ENCODE data around the gene KAZN.

KAZN gene

DNA sequence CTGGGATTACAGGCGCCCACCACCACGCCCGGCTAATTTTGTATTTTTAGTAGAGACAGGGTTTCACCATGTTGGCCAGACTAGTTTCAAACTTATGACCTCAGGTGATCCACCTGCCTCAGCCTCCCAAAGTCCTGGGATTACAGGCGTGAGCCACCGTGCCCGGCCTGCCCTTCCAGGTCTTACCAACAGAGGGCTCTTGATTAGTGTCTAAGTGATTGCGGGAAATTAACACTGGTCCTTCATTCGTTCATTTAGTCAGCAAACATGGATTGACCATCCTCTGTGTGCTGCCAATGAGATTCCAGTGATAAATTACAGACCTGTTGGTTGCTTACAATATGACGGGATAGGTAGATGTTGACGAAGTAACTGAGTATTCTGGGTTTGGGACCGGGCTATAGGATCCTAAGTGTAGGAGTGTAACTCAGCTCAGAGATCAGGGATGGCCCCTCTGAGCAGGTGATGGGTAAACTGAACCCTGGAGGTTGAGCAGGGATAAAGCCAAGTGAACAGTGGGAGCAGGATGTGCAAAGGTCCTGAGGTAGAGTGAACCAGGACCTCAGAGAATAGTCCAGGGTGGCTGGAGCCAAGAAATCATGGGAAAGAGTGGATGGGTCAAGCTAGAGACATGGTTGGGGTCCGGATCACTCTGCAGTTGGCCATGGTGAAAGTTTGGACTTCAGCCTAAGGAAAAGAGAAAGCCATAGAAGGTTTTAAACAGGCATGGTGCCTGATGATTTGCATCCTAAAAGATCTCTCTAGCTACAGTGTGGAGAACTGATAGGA, 171.2 kb downstream of the KAZN start:
- DNase-seq (ENCODE audit: low read depth) = no peak

DNA sequence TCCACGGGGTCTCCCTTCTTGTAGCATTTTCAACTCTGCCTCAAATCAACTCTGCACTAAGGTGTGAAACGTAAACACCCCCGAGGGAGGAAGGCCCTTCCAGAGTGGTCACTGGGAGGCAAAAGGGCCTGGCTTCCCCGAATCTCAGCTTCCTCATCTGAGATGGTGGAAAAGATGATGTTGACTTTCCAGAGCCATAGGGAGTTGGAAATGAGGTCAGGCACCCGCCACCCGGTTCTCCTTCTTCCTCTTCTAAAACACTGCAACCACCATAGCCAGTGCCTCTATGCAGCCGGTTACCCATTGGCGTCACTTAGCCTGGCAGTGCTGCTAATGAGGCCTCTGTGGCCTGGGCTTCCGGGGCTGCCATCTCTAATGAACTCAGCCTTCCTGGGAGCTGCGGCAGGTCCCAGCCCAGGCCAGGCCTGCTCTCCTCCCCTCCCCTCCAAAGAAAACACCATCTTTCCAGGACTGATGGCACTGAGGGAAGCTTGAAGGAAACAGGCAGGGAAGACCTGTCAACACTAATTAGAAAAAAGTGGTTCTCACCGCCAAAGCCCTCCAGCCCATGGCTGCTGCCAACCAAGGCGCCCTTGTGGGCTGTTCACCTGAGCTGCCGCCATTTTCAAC, 175.0 kb downstream of the KAZN start:
- no peak for DNase-seq (ENCODE audit: low read depth)

DNA sequence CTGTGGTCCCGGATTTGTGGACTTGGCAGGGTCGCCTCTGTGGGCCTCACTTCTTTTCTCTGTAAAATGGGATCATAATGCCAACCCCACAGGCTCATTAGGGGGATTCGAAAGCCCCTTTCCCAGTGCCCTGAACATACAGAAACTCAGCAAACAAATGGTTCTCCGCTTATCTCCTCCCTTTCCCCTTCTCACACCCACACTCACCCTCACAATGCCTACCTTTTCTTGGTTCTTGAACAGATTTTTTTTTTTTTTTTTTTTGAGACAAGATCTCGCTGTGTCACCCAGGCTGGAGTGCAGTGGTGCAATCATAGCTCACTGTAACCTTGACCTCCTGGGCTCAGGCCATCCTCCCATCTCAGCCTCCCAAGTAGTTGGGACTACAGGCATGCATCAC, 175.7 kb downstream of the KAZN start:
- no peak for DNase-seq (ENCODE audit: low read depth)

DNA sequence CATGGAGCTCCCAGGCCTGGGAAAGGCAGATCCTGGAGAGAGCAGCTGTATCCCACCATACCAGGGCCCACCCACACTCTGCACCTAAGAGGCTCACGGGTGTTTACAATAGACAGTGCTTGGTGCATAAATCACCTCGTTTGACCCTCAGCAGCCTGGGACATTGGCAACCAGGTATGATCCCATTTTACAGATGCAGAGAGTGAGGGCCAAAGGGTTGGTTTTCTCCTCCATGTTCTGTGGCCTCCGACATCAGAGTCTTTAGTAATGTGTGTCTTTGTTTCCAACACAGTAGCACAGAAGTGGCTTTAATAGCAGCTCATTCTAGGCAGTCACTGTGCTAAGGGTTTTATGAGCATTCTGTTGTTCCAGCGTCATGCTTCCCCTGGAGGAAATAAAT, 176.5 kb downstream of the KAZN start:
- DNase-seq (ENCODE audit: low read depth) = no peak

DNA sequence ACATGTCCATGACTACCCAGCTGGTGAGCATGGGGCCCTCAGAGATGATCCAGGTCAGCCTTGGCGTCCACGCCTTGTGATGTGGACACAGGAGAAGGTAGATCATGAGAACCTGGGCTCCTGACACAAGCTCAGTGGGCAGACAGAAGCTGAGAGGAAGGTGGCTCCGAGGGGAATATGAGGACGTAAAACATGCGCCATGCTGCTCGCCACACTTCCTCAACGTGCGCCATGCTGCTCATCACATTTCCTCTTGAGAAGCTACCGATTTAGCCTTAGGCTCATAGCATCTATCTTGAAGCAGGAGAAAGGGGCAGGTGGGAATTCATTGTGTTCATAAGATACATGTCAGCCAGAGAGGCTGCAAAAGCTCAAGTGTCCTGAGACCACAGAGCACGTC, 176.9 kb downstream of the KAZN start:
- DNase-seq (ENCODE audit: low read depth) = no peak

DNA sequence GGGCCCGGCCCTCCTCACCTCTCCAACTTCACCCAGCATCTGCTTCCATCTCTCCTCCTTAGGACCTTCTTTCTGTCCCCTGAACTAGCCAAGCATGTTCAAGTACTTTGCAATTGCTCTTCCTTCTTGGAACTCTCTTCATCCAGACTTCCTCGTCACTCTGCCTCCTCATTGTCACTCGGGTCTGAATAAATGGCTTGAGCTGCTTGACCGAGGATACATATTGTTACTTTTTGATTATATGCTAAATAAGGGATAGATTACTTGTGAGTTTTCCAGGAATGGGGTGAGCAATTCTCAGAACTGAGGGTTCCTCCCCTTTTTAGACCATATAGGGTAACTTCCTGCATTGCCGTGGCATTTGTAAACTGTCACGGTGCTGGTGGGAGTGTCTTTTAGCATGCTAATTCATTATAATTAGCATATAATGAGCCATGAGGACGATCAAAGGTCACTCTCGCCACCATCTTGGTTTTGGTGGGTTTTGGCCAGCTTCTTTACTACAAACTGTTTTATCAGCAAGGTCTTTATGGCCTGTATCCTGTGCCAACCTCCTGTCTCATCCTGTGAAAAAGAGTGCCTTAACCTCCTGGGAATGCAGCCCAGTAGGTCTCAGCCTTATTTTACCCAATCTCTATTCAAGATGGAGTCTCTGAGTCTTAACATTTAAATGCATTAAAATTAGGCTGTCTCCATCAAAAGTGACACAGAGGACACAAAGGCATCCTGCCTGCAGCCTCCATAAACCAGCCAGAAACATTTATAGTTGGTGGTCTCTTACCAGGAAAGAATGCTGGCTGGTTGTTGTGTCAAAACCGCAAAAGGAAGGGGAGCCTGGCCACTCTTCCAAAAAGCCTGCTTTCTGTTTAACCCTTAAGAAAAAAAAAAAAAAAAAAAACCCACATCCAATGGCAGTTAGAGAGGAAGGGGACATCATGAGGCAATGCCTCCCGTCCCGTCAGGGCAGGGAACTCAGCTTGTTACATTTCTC, 179.3 kb downstream of the KAZN start:
- DNase-seq (ENCODE audit: low read depth) = no peak

DNA sequence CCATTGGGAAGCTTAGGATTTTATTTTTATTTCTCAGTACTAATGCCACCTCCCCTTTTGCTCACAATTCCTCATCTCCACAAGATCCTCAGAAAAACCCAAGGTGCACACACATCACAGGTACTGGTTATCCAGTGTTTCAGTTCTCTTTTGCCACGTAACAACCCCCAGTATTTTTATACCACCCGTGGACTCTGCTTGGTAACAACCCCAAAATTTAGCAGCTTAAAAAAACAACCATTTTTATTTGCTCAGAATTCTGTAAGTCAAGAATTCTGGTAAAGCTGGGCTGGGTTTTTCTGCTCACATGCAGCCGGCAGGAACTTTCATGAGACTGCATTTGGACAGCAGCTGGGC, 180.0 kb downstream of the KAZN start:
- no peak for DNase-seq (ENCODE audit: low read depth)

DNA sequence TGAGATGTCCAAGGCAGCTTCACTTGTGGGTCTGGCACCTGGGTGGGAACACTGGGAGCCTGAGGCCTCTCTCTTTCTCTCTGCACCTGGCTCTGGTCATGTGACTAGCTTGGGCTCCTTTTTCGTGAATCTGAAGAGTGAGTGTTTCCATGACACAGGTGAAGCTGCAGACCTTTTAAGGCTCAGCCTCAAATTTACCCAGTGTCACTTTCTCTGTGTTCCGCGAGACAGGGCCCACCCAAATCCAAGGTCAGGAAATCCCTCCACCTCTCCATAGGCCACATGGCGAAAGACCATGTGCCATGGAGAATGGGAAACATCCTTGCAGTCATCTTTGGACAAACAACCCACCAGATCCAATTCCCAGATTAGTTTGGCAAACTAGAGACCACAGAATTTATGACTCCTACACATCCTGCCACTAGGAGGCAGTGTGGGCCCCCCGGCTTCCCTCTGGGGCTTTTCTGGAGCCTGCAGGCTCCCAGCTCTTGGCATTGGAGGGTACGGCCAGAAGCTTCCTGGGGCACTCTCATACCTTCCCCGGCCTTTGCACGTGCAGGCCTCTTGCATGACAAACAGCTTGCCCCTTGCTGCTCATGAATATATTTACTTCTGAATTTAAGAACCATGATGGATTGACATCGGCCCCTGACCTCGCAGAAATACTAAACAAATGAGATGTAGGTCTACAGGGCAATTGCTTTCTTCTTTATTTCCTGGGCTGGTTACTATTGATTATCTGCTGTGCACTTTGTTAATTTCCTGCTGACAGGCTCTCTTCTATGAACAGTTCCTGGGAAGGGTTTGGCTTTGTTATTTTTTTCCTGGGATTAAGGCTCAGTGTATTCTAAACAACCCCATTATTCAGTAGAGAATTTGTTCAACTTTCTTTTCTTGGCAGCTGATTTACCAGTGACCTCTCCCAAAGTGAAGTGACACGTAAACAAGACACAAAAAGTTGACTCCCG, 180.7 kb downstream of the KAZN start:
- DNase-seq (ENCODE audit: low read depth) = peak; percentile 5

DNA sequence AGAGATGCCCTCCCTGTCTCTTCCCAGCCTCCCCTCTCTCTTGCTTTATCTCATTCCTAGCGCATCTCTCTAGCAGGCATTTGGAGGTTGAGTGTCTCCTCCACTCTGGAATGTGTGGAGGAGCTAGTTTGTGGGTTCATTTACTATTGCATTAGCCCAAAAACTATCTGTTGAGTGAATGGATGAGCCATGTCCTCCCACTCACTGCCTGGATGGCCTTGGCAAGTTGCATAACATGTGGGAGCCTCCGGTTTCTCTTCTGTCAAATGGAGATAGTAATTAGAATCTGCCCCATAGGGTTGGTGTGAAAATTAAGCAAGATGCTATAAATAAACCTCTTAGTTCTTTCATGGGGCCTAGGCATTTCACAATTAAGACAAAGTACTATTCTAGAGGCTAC, 181.8 kb downstream of the KAZN start:
- DNase-seq (ENCODE audit: low read depth) = no peak

DNA sequence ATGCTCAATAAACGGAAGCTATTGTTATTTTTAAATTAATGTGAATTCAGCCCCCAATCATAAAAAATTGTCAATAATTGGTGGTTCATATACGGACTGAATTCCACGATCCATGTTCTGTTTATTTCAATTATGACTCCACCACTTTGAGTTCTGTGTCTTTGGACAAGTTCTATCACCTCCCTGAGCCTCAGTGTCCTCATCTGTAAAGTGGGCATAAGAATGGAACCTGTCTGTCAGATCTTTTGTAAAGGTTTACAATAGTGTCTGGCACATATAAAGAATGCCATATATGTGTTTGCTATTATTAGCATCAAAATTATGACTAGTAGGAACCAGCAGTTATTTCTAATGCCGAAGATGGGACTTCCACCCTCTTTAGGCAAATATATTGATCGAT, 183.3 kb downstream of the KAZN start:
- no peak for DNase-seq (ENCODE audit: low read depth)

DNA sequence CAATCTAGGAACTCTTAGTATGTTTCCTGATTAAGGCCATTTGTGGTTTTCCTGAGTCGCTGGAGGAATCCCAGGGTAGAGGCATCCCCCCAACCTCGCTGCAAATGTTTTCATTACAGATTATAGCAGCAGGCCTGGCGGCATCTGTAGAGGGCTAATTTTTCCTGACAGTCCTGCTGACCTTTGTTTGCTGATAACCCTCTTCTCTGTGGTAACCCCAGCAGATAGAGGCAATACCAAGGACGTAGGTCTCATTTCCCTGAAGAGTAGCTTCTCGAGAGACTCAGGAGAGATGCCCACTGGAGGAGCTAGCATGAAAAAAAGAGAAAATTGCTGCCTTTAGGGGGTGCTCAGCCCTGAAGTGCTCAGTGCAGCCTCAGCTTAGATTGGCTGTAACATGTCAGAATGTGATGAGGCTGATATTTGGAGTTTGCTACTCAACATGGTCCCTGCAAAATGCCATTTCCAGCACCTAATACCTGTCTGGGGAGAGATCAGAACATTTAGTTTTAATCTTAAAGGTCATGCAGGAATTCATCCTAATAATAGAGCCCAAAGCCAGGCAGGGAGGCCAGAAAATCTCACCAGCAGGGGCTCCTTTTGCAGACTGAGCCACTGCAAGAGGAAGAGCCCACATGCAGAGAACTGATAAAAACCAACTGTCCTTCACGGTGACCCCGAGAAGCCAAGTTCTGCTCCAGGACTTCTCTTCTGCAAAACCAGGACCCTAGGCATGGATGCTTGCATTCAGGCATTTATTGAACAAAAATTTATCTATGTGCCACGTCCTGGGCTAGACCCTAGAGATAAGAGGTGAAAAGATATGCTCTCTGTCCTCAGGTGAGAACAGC, 184.5 kb downstream of the KAZN start:
- DNase-seq (ENCODE audit: low read depth) = no peak

DNA sequence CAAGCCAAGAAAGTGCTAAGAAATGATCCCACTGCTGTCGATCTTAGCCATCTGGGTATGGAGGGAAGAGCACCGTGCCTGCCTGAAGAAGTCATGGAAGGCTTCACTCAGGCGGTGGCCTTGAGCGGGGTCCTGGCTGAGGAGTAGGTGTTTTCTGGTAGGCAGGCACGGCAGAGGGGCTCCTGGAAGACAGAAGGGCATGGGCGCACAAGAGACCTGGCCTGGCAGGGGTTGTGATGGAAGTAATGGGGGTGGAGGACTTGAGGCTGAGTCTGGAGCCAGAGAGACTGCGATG, 185.1 kb downstream of the KAZN start:
- DNase-seq (ENCODE audit: low read depth) = no peak

DNA sequence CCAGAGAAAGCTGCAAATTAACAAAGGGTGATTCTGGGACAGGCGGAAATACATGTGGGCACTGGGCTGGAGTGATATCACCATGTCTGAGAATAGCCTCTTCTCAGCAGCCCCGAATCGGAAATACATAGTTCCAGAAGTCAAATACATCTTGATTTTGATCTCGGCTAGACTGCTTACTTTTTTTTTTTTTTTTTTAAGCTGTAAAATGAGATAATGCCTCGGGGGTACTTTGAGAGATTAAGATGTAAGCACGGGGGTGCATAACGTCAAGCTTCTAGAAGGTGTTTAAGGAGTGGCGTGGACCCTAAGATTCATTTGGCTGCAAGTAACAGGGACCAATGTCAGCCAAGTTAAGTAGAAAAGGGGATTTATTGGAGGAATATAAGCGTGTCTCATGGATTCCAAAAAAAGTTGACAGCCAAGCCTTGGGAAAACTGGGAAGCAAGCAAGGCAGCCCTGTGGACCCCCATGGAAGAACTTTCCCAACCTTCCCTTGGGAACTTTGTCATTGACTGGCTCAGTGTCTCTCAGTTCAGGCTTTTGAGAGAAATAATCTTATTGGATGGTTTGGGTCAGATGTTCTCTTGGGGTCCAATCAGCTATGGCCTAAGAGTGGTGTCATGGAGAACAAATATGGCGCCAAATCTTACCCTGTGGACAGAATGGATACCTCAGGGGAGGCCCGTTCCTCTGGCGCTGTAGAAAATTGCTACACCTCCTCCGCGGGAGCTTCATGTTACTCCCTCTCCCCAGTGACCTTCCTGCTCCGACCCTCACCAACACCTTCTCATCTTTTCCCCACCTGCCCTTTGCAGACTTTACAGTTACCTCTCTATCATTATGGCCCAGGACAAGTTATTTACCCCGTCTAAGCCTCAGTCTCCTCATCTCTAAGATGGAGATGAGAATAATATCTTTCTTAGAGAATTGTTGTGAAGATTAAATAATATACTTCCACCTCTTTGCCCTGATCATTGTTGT, 186.6 kb downstream of the KAZN start:
- DNase-seq (ENCODE audit: low read depth) = no peak

DNA sequence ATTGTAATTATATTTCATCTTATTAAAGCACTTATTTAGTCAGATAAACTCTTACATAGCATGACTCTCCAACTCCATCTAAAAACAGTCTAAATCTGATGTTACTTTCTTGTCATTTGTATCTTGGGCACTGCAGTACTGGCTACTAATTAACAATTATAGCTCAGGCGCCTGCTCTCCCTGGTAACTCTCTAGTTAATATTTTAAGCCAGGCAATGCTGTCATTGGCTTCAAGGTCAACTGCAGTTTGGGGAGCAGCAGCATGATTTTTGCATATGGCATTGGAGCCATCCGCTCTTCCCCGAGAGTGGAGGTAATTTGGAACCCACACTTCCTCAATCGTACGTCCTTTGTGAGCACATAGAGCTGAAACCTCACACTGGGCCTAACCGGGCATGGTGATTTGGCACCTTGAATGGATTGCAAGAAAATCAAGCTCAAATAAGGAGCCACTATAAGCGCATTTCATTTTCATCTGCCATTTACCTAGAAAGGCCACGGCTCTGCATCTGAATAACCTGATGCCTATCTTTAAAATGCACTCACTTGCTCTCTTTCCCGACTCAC, 187.7 kb downstream of the KAZN start:
- DNase-seq (ENCODE audit: low read depth) = no peak

DNA sequence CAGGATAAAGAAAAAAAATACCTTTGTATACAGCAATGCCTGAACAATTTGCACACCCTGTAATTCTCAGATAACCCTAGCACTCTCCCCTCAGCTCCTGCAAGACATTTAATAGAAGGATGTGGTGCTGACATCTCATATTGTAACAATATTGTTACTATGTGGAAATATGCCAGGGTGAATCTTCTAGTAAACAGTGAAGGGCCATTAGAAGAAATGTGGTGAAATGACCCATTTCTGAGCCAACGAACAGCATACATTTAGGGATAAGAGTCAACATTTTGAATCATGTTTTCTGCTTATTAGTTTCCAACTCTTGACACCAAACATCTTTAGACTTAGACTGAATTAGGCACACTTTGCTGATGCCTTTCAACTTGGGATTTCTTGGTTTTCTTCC, 188.2 kb downstream of the KAZN start:
- DNase-seq (ENCODE audit: low read depth) = no peak

DNA sequence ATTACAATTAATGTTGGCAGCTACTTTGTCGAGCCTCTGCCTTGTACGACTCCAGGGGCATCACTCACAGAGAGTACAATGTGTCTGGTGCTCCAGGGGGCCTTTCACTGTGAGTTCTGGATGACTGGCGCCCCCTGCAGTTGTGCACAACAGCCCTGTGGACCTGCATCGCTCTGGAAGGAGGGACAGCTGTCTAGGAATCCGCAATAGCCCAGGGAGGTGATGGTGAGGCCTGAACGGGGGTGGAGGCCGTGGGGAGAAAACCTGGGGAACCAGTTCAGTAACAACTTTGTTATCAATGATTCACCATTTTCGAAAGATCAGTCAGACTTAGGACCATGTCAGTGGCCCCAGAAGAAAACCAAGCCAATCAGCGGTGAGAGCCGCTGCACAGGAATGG, 189.1 kb downstream of the KAZN start:
- DNase-seq (ENCODE audit: low read depth) = no peak

DNA sequence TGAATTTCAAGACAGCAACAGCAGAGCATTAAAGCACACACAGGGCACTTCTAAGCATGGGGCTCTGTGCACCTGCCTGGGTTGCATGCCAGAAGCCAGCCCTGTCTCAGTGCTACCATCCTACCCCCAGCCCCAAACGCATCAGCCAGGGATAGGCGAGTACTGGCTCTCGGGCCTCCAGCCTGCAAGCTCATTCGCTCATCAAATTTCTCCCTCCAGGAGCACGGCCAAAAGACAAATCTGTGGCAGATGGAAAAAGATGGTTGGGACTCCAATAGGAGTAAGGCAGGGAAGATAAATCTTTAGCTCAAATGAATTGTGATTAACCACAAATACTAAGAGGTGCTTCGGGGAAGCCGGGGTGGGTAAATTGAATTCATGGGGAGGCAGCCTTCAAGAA, 189.6 kb downstream of the KAZN start:
- no peak for DNase-seq (ENCODE audit: low read depth)

DNA sequence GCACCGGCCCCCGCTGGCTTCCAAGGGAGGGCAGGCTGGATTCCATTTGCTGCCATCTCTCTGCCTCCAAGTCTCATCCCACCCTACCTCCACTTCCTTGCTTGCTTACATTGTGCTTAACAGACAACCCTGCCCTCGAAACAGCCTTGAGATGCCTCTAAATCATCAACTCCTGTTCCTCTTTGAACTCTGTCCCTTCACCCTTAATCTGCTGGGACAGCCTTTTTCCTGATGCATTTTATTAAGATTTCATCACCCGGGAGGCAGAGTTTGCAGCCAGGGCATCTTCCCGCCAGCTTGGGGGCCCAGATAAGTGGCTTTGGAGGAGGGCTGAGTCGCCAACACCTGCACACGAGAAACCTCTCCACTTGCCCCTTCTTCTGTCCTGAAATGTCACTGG, 192.5 kb downstream of the KAZN start:
- DNase-seq (ENCODE audit: low read depth) = no peak

DNA sequence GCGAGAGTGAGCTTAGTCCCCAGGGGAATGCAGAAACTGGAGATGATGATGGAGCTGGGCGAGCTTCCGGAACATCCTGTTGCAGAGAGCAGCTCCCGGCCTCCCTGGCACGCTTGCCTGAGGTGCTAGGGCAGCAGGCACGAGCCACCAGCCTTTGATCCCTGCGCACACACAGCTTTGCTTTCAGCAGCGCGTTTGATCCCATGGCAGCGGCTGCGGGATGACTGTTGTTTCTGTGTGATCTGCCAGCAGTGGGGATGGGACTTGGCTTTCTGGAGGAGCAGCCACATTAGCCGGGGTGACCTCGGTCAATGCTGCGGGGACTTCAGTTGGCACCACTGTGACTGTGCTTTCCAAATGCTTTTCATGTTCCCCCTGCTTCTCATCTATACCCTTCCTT, 193.2 kb downstream of the KAZN start:
- no peak for DNase-seq (ENCODE audit: low read depth)
